Activated naive CD8-positive, alpha-beta T cell treated with anti-CD3 and anti-CD28 coated beads, Interleukin-2, amount 50 U/mL, for 16 hours (primary cell): Measurements from ENCODE around the gene LRRC7.
"Not testable (repeated sequence)": the region's sequence is repeated elsewhere in the genome, so short reads cannot be mapped to it uniquely, and the experiment has no call there.

Experiments used
- DNase-seq: peaks from one replicate; pipeline ENCODE4 v3.0.0-alpha.2; 2020; ENCODE audit warnings: low read depth, low spot score

The LRRC7 gene

GRCh38 chr1:69693921-69694675 is 126.4 kb downstream of the LRRC7 start:
- no peak for DNase-seq

DNA sequence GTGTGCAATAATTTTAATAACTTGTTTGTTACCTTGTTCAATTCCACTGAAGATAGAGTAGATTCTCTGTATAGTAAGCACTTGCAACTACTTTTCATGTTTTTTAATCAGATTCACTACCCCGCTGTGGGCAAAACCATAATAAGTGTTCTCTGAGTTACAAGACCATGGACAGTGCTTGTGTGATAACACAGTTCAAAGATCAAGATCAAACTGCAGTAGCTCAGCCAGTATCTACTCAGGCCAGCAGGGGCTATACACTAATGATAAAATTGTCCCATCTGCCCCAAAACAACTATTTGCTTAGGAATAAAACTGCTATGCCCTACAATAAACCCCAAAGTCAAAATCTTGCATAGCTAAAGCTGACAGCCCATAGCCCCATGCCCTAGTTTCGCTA is 129.6 kb downstream of the LRRC7 start:
- no peak for DNase-seq

DNA sequence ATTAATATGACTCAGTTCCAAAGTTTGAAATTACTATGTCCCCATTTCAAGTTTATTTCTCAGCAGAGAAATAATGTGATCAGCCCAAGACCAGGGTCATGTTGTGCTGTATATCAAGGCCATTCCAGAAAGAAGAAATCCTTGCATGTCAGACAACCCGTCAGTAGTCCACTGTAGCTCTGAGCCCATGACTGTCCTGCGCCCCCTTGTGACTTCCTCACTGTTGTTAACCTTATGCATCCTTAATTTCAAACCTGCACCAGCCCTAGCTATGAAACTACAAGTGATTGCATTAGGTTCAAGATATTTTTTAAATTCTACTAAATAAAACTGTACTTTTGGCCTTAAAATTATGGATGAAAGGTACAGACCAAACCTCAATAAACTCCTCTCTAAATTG is 133.0 kb downstream of the LRRC7 start:
- DNase-seq, result no peak

- DNase-seq, result no peak
These were observed 134.4 kb downstream of the LRRC7 start for GRCh38 chr1:69702085-69702484.

DNA sequence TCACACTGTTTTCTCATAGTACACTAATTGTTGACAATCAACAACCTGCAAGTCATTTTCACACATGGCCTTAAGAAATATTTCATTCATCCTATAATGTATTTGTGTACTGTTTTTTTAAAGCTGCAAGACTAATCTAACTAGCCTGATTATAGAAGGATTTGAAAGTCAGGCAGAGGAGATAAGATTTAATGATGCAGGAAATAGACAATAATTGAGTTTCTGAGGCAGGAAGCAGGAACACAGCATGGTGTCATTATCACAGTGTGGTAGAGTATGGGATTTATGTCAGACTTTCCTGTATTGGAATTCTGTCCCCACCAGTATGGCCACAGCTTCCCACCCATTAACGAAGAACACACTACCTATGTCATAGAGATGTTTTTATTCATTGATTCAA is 138.8 kb downstream of the LRRC7 start:
- DNase-seq, result no peak

GRCh38 chr1:69707103-69707502 is 139.4 kb downstream of the LRRC7 start:
- no peak for DNase-seq

DNA sequence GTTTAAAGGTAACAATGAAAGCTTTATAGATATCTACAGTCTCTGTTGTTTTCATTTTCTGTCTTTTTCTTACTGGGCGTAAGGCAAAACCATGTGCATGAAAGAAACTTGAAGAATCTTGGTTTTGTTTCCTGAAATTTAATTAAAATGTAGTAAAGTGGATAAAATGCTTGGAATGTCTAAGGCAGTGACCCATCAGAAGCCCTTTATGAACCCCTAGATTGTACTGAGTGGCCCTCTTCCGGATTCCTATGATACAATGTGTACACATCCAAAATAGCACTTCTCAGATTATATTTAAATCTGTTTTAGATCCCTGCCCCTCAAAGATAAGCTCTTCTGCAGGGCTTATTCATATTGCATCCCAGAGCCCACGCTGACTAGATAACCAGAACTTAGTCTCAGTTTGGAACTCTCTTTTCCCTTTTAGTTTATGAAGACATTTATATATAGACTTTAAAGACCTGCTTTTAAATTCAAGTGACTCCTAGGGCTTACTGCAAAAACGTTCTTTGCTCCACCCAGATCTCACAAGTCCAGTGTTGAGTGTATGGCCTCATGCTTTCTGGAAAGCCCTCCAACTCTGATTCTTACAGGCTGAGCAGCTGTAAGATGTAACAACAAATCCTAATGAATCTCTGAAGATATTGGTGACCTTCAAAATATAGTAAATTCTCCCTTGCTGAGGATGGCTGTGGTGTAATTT is 142.9 kb downstream of the LRRC7 start:
- DNase-seq, result no peak

DNA sequence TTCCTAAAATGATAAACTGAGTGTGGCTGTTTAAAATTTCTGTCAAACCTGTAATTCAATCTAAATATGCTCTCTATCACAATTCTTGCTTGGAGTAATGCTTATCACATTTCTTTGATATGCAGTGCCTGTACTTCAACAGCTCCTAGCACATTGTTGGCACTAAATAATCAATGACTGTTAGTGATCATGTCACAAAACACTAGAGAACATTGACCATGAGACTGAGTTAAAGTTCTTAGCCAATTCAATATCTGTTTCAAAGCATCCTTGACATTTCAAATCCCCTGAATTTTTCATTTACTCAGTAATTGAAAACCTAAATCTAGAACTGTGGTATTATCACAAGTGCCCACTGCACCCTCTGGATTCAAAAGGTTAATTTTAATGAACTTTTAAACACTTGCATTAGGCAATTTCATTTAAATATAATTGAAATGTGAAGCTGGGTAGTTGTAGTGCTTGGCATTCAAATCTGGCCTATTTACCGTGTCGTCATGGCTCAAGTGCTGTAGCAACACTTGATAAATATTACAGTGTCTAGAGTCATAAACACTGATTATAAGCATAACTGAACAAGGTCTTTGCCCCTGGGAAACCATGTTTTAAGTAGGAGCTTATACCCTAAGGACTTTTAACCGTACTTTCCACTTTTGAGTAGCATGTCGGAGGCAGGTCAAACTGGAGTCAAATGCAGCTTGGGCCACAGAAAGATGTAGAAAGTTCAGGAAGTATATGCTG is 143.6 kb downstream of the LRRC7 start:
- no peak for DNase-seq

- not testable (repeated sequence) for DNase-seq
These were observed 150.1 kb downstream of the LRRC7 start for GRCh38 chr1:69717834-69718233.

GRCh38 chr1:69728206-69728605 is 160.5 kb downstream of the LRRC7 start:
- no peak for DNase-seq

- DNase-seq, result no peak
These were observed 165.3 kb downstream of the LRRC7 start for GRCh38 chr1:69733061-69733460.

- no peak for DNase-seq
These were observed 169.9 kb downstream of the LRRC7 start for GRCh38 chr1:69737527-69738185.

- DNase-seq, result no peak
These were observed 170.9 kb downstream of the LRRC7 start for GRCh38 chr1:69738458-69739250.

DNA sequence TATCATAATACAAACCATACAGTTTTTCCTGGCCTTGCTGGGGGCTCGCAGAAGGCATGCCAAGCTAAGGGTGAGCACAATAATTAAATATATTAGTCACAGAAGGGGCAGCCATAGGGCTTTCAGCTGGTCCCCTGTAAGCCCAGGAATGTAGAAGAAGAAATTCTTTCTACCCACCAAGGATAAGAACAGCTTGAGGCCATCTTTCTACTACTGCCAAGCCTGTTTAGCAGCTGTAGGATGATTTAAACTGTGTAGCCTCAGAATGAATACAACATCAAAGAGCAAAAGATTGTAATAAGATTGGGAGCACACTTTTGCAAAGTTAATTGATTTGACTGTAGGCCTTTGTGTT is 171.5 kb downstream of the LRRC7 start:
- DNase-seq, result no peak

GRCh38 chr1:69743146-69743545 is 175.4 kb downstream of the LRRC7 start:
- DNase-seq, result no peak

- DNase-seq, result no peak
These were observed 176.7 kb downstream of the LRRC7 start for GRCh38 chr1:69744381-69744780.

DNA sequence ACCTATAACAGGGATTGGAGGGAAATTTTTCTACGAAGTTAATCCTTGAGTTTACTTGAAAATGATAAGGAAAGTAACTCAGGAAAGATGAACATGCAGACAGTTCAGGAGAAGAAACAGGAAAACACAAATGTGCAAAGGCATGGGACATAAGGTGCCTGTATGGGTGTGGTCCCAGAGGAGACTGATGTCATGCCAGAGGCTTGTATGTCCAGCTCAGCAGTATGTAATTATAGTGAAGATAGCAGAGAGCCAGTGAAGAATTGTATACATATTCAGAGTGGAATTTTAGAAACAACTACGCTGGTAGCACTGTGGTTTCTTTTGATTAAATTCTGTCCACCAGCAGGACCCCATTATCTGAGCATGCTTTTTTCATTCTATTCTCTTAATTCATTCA is 179.5 kb downstream of the LRRC7 start:
- DNase-seq, result no peak

- no peak for DNase-seq
These were observed 182.9 kb downstream of the LRRC7 start for GRCh38 chr1:69750638-69751037.

- DNase-seq, result no peak
These were observed 185.1 kb downstream of the LRRC7 start for GRCh38 chr1:69752831-69753230.

GRCh38 chr1:69754521-69754920 is 186.8 kb downstream of the LRRC7 start:
- no peak for DNase-seq

DNA sequence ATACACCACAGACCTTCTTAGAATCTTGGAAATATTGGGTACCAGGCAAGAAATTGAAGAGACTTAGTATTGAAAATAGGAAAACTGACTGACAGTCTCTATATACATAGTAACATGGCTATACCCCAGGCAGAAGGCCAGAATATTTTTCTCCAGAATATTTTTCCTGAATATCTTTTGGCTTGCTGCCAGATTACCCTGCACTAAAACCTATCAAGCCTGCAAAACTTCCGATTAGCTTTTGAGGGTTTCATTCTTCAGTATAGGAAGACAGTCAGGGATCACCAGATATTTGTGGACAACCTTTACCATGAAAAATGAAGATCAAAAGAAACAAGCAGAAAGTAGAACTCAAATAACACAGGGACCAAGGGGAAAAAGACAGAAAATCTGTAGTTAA is 187.9 kb downstream of the LRRC7 start:
- DNase-seq, result no peak
